Erythroblast (primary cell): ENCODE data around the gene LYPD6B.

Source experiments
- DNase-seq, 2 experiments: peaks; one replicate each; lab custom pipeline; 2025; lab: John Stamatoyannopoulos, UW
- GATA1 ChIP-seq: IDR thresholded peaks from 2 replicates; pipeline ENCODE4 v1.6.1; 2011; ENCODE audit warnings: low read depth, mild to moderate bottlenecking, control low read depth, low read length, moderate library complexity
- POLR2A ChIP-seq: IDR thresholded peaks from 2 replicates; pipeline ENCODE4 v1.6.1; 2011; ENCODE audit warnings: mild to moderate bottlenecking, low read length

The LYPD6B gene

DNA sequence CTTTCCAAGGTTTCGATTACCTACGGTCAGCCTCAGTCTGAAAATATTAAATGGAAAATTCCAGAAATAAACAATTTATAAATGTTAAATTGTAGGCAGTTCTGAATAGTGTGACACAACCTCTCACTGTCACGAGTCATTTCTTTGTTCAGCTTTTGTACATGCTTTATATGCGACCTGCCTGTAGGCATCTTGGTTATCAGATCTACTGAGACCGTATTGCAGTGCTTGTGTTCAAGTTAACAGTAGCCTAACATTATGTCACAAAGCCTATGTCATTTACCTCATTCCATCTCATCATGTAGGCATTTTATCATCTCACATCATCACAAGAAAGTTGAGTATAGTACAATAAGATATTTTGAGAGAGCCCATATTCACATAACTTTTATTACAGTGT lies 77.3 kb downstream of the LYPD6B start:
- DNase-seq: no peak
- TF ChIP-seq GATA1 (no peak), POLR2A (no peak)

DNA sequence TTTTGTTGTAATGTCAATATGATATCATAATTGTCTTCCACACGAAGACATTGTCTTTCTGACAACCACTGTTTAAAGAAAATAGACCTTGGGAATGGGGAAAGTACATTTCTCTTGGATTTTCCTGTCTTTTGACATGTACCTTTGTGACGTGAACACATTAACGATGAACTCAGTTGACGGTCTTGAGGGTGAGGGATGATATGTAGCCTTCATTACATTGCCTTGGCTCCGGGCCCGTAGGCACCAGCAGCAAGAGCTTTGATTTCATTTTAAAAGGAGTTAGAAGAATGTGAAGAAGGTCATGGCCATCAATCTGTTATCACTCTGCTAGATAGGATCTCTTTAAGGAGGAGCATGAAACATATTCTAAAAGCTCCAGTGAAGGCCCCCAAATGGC lies 80.9 kb downstream of the LYPD6B start:
- no peak for DNase-seq
- TF ChIP-seq GATA1: no peak
- TF ChIP-seq POLR2A: no peak

DNA sequence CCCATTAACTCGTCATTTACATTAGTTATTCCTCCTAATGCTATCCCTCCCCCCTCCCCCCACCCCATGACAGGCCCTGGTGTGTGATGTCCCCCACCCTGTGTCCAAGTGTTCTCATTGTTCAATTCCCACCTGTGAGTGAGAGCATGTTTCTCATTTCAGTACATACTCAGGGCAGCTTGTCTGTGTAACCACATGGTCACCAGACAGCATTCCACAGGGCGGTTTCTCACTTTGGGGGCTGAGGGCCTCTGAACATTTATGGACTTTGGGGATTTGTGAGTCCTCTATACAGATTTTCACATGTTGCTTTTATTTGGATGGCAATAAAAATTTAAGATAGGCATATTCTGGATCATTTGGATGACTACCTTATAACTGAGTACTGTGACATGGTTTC lies 84.0 kb downstream of the LYPD6B start:
- DNase-seq: no peak

DNA sequence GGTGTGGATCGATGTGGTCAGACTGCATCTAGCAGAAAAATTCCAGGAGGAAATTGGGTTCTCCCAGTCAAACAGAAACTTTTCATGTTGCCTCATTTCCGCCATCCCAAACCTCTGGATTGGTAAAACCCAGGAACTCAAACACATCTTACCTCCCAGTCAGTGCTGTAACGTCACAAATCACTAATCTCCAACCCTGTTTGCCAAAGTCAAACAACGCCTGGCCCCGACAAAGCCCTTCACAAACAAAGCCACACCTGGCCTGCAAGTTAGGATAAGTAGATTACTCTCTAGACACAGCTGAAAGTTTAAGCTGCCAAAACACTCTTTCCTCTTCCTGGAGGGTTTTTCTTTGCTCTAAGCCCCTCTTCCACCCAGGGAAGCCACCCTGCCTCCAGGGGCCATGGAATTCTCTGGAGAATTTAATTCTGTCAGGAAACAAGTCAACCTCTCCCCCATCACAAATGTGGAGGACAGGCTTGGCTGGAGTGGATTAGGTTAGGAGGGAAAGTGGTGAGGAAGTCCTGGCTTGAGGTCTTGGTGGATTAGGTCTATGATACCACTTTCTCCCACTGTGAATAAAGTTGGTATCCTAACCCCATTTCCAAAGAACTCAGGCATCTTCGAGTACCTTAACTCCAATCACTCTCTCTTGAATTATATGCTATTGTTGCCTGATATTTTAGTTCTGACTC lies 86.7 kb downstream of the LYPD6B start:
- no peak for DNase-seq
- TF ChIP-seq GATA1: no peak

More for the DNA sequence above, 84.0 kb downstream of the LYPD6B start:
- TF ChIP-seq POLR2A (no peak), GATA1 (no peak)

DNA sequence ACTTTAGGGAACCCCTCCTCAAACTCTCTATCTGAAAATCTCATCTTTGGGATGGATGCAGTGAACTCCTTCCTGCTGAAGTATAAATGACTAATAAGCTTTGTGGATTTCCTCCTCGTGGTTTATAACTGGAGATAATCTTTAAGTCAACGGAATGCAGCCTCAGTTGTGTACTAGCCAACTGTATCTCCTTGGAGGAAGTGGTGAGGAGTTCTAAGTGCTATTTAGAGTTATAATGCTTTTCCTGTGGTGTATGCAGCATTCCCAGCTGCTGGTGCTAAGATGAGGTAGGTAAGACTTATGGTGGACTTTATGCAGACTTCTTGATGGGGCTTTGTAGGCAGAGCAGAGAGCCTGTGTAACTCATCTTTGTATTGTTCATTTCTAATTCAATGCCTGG lies 90.9 kb downstream of the LYPD6B start:
- no peak for DNase-seq
- no peak for TF ChIP-seq GATA1
- TF ChIP-seq POLR2A: no peak

GRCh38 chr2:149132339-149132738 lies 93.8 kb downstream of the LYPD6B start:
- no peak for DNase-seq
- TF ChIP-seq POLR2A (no peak), GATA1 (no peak)

- TF ChIP-seq GATA1 (no peak), POLR2A (no peak)
- no peak for DNase-seq
These were observed 94.4 kb downstream of the LYPD6B start for GRCh38 chr2:149132901-149133300.

DNA sequence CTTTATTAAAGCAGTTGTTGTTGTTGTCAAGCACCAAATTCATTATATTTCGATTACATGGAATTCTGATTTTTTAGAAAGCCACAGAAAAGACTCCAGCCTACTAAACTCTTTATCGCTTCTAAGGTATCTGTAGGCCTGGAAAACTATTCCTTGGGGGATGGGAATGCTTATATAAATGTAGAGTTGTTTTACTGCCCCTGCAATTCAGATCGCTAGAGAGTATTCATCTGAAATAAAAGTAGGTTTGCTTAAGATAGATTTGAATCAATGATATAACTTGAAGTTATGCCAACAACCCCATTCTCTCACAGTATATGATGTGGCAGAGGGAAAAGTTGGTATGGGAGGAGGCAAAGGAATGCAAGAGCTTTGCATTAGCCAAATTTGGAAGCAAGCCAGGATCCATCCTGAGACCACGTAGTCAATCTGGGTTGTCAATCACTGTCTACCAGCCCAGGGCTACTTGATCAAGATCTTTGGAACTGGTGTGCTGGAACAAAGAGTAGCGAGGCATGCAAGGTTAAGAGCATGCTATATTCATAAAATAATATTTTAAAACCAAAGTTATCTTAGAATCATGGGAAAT lies 95.9 kb downstream of the LYPD6B start:
- no peak for DNase-seq
- TF ChIP-seq POLR2A (no peak), GATA1 (no peak)

DNA sequence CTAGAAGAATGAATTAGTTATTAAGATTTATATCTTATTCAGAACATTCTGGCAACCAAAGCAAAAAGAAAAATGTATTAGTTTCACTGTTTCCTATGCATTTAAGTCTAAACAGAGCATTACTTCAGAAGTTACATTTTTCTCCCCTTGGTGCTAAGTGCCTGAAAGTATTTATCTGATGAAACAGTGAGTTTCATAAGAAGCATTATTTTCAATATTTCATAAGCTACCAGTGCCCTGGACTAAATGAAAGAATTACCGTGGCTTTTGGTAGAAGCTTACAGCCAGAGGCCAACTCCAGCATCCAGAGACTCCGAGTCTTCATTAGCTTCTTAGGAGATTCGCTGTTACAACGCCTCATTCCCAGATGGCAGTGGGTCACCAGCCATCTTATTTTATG lies 97.6 kb downstream of the LYPD6B start:
- TF ChIP-seq GATA1 (no peak), POLR2A (no peak)
- no peak for DNase-seq

GRCh38 chr2:149141046-149141445 lies 102.5 kb downstream of the LYPD6B start:
- TF ChIP-seq POLR2A: no peak
- TF ChIP-seq GATA1: no peak
- DNase-seq: no peak

- no peak for DNase-seq
- no peak for TF ChIP-seq POLR2A
- no peak for TF ChIP-seq GATA1
These were observed 105.2 kb downstream of the LYPD6B start for GRCh38 chr2:149143734-149144133.

DNA sequence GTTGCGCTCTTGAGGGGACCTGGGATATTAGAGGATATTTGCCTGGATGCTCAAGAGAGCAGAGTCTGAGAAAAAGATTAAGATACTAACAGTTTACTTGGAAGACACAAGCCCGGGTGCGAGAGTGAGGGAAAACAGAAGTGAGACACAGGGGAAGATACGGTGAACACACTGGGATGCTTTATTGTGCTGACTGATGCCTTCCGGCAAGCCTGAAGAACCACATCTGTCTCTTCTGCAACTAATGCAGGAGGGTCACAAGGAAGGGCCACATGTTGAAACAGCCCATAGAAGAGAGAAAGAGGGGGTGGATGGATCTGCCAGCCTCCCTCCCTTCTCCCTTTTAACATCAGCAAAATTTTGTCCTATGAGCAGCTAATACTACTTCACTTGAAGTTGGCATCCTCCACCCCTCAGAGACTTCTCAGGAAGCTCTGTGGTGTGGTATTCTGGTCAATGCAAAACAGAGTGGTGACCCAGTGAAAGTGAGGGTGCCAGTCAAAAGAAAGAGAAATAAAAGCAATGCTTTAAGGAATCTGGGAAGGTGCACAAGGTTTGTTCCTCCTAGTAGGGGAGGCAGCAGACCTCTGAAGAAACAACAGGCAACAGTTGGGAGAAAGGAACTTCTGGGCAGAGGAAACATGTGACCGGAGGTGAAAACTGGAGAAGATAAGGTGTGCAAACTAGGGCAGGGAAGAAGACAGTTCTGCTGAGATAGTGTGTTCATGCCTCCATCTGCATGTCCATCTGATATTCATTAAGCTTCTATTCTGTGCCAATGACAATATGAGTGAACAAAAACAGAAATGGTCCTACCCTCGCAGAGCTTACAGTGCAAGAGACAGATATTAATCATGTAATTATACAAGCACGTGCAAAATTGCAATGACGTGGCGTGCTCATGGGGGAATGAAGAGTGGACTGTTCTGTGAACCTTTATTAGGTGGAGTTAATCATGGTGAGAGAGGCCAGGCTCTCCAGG lies 107.1 kb downstream of the LYPD6B start:
- DNase-seq: no peak
- TF ChIP-seq POLR2A: no peak
- no peak for TF ChIP-seq GATA1

DNA sequence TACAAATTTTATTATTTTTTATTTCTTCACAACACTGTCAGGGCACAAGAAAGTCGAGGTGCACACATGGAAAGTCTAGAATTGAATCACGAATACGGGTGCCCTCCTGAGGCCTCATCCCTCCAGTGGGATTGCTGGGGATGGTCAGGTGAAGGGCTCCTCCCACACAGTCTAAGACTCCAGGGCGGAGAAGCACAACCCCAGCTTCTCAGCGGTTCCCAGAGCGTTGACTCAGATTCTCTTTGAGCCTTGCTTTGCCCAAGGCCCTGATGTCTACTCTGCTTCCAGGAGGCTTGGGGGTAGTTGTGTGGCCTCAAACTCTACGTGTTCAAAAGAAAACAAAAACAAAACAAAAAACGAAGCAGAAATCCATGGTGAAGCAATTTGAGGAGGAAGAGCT lies 108.4 kb downstream of the LYPD6B start:
- no peak for DNase-seq
- TF ChIP-seq POLR2A (no peak), GATA1 (no peak)

GRCh38 chr2:149148194-149149006 lies 109.9 kb downstream of the LYPD6B start:
- no peak for DNase-seq

More at GRCh38 chr2:149148194-149149006, 109.9 kb downstream of the LYPD6B start:
- no peak for TF ChIP-seq GATA1
- no peak for TF ChIP-seq POLR2A
